Eye (tissue), 1 donor: ENCODE data around the gene TNFRSF11A.

Experiments
- DNase-seq: peaks from one replicate; pipeline ENCODE4 v3.0.0-alpha.2; 2015

TNFRSF11A gene

DNA sequence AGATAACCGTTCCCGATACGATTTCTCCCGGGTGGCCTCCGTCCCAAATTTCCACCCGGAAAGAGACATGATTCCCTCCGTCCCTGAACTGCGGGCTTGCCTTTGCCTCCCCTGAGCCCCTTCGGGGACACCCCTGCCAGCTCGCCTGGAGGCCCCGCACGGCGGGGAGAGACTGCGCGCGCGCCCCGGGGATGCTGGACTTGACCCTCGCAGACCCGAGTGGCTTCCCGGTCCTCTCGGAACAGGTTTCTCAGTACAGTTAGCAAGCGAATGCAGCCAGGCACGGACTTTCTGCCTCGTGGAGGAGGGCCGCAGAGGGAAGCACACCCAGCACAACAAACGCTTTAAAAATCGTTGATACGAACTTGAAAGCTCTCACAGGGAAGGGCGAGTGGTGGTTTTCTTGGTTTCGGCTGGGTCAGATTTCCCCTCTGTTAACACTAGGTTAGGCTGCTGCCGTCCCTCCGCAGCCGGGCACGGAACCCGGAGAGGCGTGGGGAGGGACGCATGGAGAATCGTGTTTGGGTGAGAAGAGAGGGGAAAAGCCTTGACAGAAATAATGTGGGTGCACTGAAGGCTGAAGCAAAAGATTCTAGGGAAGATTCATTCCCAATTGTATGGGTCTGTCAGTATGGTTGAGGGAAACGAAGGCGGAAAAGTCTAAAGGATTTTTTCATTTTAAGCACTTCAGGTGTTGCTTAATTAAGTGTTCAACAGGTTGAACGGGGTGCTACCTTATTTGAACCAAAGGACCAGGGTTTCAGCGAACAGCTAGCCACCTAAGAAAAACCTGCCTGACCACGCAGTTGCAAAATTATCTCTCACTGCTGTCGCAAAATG is 916 bp downstream of the TNFRSF11A start:
- peak; percentile 75 for DNase-seq

DNA sequence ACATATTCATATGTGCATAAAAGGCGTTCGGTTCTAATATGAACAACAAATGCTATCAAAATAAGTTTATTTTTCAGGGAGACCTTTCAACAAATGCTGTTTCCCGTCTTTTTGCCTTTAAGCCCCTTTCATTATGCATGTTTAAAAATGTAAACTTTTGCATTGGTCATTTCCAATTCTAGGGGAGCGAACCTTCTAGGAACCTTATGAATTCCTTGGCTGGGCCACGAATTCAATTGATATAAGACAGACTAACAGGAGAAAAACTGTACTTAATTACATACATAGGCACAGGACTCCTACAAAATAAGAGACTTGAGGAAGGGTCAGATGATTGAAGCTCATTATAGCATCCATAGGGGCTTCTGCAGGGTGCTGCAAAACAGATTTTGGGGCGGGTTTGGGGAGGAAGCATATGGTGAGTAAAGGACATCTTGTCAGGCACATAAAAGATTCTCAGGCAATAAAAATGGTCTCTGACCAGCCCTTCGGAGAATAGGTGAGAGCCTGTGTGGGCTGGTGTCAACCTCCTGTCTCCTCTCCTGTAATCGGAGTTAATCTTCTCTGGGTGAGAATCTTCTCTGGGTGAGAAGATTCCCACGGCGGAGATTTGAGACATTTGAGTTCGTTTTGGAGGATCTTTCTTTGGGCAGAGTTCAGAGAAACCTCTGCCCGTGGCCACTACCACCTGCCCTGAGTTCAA is 1.7 kb downstream of the TNFRSF11A start:
- DNase-seq, result no peak

DNA sequence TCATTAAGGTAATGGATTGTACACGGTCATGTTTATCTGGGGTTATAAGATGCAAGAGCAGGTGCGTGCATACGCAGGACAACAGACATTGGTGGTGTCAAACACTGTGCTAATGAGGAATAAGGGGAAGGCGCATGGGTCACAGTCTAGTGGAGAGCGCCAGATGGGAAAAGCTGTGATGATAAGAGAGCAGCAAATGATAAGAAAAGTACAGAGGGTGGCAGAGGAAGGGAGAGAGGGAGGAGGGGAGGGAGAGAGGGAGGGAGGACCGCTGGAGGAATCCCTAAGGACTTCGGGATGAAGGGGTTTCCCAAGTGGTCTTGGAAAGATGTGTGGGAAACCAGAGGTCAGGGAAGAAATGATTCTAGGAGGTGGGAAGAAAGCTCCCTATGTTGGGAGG is 2.9 kb downstream of the TNFRSF11A start:
- no peak for DNase-seq

DNA sequence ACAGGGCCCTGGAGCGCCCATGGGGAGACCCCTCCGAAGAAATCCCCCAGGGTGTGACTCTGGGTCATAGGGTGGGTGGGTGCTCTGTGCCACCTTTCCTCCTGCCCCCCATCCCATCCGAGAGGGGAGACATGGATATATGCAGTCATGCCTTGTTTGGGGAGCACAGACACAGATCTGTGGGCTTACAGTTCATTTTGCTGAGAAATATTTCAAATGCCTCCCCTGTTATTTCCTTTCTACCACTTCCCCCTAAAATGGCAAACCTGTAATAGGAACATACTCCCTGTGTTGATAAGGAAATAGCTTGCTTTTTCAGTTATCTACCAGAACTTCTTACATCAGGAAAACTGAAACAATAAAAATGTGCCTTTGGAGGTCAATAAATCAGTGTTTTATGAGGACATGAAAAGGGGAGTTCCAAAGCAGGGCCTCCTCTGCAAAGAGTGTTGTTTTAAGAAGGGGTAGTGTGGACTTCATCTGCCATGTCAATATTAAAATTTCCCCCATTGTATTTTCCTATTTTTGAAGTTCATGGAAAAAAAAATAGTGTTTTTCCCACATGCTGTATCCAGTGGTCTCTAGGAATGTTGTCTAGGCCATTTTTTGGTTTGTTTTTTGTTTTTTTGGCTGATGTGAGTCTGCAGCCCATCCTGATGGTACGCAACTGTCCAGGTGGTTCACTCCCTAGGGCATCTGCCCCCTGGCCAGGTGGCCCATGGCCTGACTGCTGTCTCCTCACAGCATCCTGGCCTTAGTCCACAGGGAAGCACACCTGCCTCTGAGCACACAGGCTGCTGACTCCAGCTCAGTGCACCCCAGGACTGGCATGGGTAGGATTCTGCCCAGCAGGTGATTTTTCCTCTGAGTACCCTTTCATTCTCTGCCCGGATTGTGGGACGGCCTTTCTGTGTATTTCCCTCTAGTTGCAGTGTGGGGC is 3.7 kb downstream of the TNFRSF11A start:
- no peak for DNase-seq

DNA sequence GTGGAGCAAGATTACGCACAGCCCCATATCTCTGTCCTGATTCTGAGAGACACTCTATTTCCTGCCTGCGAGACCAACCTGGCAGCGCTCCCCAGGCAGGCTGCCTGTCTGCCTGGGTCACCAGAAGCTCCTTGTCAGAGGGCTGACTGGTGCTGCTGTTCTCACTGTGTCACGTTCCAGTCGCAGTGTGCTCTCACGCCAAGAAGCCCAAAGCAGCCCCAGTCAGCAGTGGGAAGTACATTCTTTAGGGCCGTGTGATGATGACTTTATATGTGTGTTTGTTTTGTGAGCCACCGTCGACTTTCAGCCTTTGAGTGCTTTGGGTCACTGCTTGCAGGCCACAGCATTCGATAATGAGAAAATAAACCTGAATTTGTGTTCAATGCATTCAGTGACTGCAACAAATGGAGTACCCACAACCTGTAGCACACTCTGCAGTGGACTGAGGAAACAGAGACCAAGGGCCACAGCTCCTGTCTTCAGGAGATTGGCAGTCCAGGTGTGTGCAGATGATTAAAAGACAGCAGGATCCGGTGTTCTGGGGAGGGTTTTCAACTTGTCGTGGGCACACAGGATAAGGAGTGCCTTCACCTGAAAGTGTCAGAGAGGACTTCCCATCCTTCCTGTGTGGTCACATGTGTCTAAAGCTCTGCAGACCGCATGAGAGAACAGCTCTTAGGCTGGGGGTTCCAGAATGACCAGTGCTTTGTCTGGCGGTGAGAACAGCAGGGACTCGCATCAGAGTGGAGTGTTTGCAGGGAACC is 4.8 kb downstream of the TNFRSF11A start:
- no peak for DNase-seq

DNA sequence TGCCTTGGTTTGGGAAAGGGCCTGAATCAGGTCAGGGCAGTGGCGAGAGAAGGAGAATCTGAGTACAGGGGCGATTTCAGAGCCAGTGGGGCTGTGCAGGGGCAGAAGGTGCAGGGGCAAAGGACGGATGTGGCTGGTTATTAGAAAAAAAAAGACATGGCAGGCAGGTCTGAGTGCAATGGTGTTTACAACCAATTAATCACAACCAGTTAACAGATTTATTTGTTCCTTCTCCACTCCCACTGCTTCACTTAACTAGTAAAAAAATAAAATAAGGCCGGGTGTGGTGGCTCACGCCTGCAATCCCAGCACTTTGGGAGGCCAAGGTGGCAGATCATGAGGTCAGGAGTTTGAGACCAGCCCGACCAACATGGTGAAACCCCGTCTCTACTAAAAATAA is 5.5 kb downstream of the TNFRSF11A start:
- DNase-seq, result no peak

DNA sequence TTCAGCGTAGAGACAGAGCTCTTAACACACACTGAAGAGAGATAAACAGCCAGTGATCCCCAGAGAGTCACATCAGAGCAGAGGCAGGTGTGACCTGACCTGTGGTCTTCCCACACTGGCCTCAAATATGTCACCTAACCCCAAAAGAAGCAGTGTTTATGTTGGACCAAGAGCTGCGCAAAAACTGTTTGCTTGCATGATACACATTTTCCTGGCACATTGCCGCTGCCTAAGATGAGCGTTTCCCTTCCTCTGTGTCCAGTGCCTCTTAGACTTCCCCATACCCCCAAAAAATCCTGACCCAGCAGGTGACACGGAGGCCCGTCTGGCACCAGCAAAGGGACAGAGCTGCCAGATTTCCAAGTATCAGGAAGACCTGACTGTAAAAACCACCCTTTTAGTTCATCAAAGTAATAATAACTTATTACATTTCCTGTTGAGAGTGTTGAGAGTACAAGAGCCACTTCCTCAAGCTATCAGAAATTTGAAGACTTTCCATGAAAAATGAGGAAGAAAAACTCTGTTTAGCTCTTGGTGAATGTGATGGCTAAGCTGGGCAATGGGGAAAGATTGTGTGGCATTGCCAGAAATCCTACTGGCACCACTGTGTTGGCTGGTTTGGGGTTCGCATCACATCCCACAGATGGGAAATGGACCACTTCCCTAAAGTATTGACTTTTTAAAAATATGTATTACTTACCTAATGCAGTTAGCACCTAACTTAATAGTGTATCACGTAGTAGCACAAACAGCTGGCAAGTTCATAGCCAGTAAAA is 6.7 kb downstream of the TNFRSF11A start:
- no peak for DNase-seq

DNA sequence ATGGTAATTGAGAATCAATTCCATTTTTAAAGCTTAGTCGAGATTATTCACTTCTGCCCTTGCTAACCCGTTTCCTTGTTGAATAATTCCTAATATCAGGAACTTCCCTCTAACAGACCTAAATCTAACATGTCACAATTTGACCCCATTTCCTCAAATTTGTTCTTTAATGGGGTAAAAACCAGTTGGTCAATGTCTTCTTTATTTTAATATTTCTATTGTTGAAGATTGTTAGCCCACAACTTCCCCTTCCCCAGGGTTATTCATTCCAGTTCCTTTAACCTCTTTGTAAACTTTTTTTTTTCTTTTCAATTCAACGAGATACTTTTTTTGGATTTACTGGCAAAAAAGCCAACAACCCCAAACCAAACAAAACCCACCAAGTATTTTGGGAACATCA is 7.3 kb downstream of the TNFRSF11A start:
- no peak for DNase-seq

DNA sequence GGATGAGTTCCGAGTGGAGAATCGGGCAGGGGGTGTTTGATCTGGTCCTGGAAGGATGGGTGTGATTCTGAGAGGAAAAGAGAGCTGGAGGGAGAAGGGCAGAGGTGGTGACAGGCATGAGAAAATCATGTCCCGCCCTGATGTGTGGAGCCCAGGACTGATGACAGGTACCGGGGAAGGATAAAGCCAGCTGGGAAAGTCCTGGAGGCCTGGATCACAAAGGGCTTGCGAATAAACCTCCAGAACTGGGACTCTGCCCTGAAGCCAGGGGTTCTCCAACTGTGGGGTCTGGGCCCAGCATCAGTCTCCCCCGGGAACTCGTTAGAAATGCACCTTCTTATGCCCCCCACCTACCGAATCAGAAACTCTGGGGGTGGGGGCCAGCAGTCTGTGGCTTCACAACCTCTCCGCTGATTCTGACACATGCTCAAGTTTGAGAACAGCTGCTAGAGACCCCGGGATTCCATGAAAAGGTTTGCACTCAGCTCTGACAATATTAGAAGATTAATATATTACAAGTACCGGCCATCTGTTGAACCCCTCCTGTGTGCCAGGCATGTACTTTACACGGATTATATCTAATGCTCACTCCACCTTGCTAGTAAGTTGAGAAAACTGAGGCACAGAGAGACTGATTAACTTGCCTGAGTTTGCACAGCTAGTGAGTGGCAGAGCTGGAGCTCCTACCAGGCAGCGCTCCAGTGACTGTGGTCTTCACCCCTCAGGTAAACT is 8.0 kb downstream of the TNFRSF11A start:
- DNase-seq, result no peak

DNA sequence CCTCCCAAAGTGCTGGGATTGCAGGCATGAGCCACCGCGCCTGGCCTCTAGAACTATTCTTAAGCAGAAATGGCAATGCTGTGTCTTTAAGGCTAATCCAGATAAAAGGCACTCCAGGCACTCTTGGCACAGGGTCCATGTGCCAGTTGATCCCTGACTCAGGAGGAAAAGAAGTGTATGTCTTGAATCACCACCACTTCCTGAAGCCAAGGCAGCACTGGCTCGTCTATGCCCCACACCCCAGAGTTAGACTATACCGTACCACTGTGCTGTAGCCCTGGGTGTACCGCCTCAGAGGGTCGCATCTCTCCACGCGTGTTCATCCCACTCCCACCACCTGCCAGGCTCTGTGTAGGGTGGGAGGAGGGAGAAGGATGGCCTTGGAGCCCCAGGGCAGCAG is 9.0 kb downstream of the TNFRSF11A start:
- DNase-seq, result no peak

DNA sequence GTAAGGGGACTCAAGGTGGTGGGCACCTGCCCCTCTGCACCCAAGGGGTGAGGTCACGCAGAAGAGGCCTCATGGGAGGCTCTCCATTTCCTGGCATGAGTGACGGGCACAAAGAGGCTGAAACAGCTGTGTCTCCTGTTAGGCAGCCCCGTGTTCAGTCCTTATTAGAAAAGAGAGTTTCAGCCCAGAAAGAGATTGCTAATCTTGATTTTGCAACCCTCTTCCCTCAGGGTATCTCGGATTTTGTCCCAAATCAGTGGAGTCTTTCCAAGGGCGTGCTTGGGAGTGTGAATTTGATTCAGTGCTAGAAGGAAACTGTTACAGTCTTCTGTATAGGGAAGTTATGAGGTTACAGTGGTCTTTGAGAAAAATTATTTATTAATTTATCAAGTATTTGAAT is 10.4 kb downstream of the TNFRSF11A start:
- DNase-seq, result no peak

DNA sequence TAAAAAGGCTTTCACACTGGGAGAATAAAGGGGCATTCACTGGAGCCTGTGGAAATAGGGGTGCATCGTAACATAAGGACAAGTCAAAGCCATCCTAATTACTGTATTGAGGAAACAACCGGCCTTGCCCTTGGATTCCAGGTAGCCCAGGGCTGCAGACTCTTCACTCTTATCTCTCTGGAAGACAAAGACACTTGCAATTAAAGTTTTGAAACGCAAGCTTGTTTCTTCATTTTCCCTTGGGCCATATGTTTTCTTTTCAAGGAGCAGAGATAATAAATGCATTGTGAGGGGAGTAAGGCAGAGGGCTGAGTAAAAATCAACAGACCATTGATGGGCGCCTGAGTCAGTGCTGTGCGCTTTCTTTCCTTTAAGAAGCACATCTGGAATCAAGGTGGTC is 11.5 kb downstream of the TNFRSF11A start:
- DNase-seq, result no peak

DNA sequence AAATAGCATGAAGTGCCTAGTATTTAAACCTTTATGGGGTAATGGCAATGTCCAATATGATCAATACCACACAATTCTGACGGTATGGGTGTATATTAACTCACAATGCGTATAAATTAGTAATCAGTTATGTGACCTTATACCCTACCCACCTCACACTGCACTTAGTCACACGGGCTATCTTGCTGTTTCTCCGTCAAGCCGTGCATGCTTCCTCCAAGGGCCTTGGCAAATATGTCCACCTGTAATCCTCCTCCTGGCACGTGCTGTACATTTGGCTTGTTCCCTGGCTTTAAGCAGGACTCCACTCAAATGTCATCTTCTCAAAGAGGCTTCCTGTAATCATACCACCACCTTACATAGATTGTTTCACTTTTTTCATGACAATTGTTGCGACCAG is 12.2 kb downstream of the TNFRSF11A start:
- no peak for DNase-seq

DNA sequence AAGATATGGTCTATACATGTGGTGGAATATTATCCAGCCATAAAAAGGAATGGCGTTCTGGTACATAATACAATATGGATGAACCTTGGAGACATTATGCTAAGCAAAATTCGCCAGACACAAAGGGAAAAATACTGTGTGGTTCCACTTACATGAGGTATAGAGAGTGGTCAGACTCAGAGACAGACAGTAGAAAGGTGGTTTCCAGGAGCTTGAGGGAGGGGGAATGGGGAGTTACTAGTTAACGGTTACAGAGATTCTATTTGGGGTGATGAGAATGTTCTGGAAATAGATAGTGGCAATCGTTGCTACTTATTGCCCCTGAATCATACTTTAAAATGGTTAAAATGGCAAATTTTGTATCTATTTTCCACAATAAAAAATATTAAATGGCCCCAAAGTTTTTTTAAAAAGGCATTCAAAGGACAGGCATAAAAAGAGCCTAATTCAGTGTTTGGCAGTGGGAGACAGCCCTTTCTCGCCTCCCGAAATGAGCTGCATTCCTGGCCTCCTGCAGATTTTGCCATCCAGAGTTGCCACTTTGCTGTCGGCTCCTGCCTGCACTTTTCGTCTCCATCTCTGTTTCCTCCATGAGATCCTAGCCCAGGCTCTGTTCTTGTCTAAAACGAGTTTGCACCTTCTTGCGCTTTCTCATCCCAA is 13.5 kb downstream of the TNFRSF11A start:
- no peak for DNase-seq

DNA sequence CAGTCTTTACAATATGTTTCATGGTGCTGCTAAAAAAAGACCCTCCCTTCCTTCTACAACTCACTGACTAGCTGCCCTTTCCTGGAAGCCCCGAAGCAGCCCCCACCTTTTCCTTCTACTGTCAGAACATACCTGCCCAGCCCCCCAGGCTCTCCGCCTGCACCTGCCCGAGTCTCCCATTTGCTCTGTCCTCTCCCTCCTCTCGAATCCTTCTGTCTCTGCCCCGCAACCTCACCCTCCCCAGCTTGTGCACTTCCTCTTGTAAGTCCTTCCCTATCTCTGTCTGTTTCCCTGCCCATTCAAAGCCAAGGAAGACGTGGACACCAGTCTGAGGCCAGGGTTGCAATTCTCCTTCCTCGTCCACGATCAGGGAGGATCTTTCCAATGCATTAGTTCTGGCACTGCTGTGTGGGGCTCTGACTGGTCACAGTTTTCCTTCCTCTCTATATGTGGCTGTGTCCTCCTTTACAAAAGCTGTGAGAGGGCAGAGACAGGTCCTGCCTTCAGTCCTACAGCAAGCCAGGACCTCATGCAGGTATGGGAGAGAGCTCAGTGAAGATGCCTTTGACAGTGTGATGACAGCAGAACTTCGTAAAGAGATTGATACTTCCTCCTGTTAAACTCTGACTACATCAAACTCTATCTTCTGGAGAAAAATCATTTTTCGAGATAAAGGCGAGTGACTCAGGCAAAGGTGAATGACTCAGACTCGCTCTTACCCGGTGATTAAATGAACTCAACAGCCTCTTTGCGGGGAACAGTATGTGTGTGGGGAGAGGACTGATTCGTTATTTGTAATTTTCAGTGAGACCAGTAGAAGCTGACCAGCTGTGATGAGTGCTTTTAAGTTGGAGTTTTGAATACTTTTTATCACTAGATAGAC is 14.2 kb downstream of the TNFRSF11A start:
- DNase-seq, result no peak

DNA sequence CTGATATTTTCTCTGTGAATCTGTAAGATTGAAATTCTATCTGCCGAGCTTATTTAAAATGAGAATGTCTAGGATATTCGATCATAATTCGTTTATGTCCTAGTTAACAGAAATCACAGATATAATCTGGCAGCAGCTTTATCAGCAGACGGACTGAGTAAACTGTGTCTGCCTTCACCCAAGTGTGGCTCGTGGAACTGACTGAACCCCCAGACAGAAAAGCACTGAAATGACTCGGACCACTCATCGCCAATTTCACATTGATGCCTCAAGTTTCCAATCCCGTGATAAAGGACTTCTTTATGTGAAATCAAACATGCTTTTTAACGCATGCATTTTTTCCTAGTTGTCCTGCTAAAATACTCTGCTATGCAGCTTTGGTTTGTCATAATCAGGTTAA is 15.9 kb downstream of the TNFRSF11A start:
- DNase-seq, result no peak

DNA sequence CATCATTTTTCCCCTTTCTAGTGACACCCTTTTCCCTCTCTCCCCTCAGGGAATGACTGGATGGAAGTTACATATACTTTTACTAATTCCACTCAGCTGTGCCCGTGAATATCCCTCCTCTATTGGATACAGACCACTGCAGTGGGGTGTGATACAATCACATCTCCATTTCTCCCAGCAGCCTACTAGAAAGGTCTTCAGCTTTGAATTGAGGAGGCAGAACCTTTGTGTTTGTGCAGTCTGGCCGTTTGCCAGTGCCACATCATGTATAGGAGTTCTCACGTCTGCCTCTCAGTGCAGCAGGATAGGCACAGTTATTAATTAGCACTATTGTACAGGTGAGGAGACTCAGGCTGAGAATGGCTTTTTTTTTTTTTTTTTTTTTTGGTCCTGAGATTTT is 16.4 kb downstream of the TNFRSF11A start:
- DNase-seq, result peak; percentile 86

DNA sequence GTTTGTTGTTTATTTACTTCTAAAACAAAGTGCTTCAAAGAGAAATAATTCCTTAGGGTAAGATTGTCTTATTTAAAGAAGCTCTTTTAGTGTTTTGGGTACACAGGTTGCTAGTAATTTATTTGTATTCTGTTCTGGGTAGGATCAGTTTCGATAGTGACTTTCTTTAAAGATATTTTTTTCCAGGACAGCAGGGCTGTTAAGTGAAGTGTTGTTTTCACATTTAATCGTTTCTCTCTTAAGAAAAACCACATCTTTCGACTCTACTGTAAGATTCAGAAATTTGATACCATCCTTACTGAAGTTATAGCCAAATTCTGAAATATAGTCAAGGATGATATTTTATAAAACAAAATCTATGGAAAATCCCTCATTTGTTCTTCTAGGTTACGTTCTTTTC is 17.8 kb downstream of the TNFRSF11A start:
- DNase-seq, result no peak

DNA sequence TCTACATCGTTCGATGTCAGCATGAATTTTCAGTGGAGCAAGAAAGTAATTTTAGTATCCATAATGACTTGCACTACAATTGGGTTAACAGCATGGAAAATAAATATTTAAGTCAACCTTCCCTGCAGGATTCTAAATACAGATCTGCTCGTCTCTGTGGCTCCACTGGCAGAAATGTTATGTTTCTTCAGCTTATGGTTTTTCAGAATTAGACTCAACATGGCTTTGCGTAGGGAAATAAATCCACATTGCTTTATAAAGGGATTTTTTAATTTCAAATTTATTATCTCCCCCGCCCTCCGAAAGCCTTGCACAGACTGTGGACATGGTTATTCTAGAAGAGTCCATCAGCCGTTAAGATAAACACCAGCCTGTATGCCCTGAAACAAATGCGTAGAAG is 18.2 kb downstream of the TNFRSF11A start:
- DNase-seq, result no peak
